ENCODE measurements around the gene CACNA1B.

Gene CACNA1B

DNA sequence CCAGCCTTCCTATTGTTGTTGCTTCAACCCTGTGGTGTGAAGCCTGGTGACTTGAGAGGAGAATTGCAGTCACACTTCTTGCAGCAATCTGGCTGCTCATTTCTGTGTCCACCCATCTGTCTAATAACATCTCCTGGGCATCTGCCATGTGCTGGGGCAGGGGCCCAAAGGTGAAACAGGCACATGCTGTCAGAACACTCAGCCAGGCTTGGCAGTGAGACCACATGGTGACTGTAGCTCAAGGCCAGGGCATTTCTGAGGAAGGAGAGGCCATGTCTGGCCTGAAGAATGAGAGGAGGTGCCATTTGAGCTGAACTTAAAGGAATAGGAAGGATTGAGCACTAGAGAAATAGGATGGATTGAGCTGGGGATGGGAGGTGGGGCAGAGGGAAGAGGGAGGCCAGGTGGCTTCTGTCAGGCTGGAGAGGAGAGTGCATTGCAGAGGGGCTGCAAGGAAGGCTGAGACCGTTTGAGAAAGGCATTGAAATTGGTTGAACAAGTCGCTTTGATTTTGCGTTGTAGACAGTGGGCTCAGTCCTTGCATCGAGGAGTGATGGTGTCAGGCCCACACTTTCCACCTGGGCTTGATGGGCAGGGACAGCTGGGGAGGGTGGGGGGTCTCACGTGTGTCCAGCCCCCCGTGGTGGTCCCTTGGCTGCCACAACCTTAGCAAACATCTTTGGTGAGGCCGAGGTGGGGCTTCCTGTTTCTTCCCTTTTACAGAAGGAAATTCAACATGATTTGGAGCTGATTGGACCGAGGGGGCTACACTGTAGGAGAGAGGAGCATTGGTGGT lies 222.4 kb downstream of the CACNA1B start:
- Histone ChIP-seq H4K20me1 (ENCODE audit: insufficient read depth) (no peaks in the 10 kb centered on the region), H3K4me1 (ENCODE audit: low read depth, poor library complexity, severe bottlenecking) (no peaks in the 10 kb centered on the region), H2AFZ (ENCODE audit: low read depth) (no peak overlapping the region), H3K9ac (no peak overlapping the region), H3K36me3 (ENCODE audit: insufficient read depth) (no peaks in the 10 kb centered on the region), H3K27me3 (ENCODE audit: insufficient read depth, low read depth) (no peaks in the 10 kb centered on the region; the same call in 1 of the 2 replicates), H3K27ac (no peak overlapping the region), H3K4me3 (IDR thresholded peaks at IDR 0.05; ENCODE audit: insufficient read depth, low read depth, low read length) (no peak overlapping the region), H3K79me2 (ENCODE audit: insufficient read depth, low read depth) (no peaks in the 10 kb centered on the region), H3K4me2 (no peak overlapping the region)
- TF ChIP-seq CTCF (conservative IDR thresholded peaks at IDR 0.05; ENCODE audit: low read depth, low read length) = no peak

DNA sequence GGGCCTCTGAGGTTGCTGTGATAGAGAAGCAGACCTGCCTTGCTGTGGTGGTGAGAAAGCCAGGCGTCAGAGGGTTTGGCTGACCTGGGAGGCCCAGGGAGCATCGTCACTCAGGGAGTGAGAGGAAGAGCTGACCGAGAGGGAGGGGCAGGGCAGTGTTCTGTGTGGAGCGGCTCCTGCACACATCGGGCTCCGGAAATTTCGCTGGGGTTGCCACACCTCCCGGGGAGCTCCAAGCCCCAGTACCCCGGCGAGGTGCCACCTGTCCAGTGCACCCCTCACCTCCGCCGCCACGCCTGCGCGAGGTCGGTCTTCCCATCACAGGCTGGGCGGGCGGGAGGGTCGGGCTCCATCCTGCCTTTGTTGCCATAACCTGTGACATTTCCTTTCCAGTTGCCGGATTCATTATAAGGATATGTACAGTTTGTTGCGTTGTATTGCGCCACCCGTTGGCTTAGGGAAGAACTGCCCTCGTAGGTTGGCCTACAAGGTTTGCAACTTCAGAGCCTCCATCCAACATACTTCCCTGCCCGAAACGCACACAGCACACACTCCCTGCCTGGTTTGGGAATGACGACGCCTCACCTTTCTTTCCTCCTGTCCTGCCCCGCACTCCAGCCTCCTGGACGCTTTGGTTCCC lies 223.2 kb downstream of the CACNA1B start:
- Histone ChIP-seq H3K4me1 (ENCODE audit: low read depth, poor library complexity, severe bottlenecking) (no peaks in the 10 kb centered on the region), H3K79me2 (ENCODE audit: insufficient read depth, low read depth) (no peaks in the 10 kb centered on the region), H3K4me3 (IDR thresholded peaks at IDR 0.05; ENCODE audit: insufficient read depth, low read depth, low read length) (no peak overlapping the region), H3K9ac (no peak overlapping the region), H3K4me2 (no peak overlapping the region), H2AFZ (ENCODE audit: low read depth) (no peak overlapping the region), H3K27ac (no peak overlapping the region), H4K20me1 (ENCODE audit: insufficient read depth) (no peaks in the 10 kb centered on the region), H3K36me3 (ENCODE audit: insufficient read depth) (no peaks in the 10 kb centered on the region), H3K27me3 (ENCODE audit: insufficient read depth, low read depth) (no peaks in the 10 kb centered on the region; the same call in 1 of the 2 replicates)
- TF ChIP-seq CTCF (conservative IDR thresholded peaks at IDR 0.05; ENCODE audit: low read depth, low read length) = no peak

GRCh38 chr9:138101444-138102234 lies 224.1 kb downstream of the CACNA1B start:
- no peaks in the 10 kb centered on the region for H3K4me1 ChIP-seq (ENCODE audit: low read depth, poor library complexity, severe bottlenecking)
- H3K4me2 ChIP-seq = no peak overlapping the region
- no peaks in the 10 kb centered on the region; the same call in 1 of the 2 replicates for H3K27me3 ChIP-seq (ENCODE audit: insufficient read depth, low read depth)
- no peaks in the 10 kb centered on the region for H4K20me1 ChIP-seq (ENCODE audit: insufficient read depth)
- H3K4me3 ChIP-seq (IDR thresholded peaks at IDR 0.05; ENCODE audit: insufficient read depth, low read depth, low read length) = no peak overlapping the region
- no peaks in the 10 kb centered on the region for H3K79me2 ChIP-seq (ENCODE audit: insufficient read depth, low read depth)
- H3K9ac ChIP-seq = no peak overlapping the region
- no peak for TF ChIP-seq CTCF (conservative IDR thresholded peaks at IDR 0.05; ENCODE audit: low read depth, low read length)
- no peak overlapping the region for H3K27ac ChIP-seq
- no peaks in the 10 kb centered on the region for H3K36me3 ChIP-seq (ENCODE audit: insufficient read depth)
- no peak overlapping the region for H2AFZ ChIP-seq (ENCODE audit: low read depth)

GRCh38 chr9:138102246-138103051 lies 224.9 kb downstream of the CACNA1B start:
- Histone ChIP-seq H3K79me2 (ENCODE audit: insufficient read depth, low read depth) (no peaks in the 10 kb centered on the region), H3K9ac (no peak overlapping the region), H3K4me2 (no peak overlapping the region), H3K27ac (no peak overlapping the region), H4K20me1 (ENCODE audit: insufficient read depth) (no peaks in the 10 kb centered on the region), H3K4me3 (IDR thresholded peaks at IDR 0.05; ENCODE audit: insufficient read depth, low read depth, low read length) (no peak overlapping the region), H3K4me1 (ENCODE audit: low read depth, poor library complexity, severe bottlenecking) (no peaks in the 10 kb centered on the region), H2AFZ (ENCODE audit: low read depth) (no peak overlapping the region), H3K27me3 (ENCODE audit: insufficient read depth, low read depth) (no peaks in the 10 kb centered on the region; the same call in 1 of the 2 replicates), H3K36me3 (ENCODE audit: insufficient read depth) (no peaks in the 10 kb centered on the region)
- TF ChIP-seq CTCF (conservative IDR thresholded peaks at IDR 0.05; ENCODE audit: low read depth, low read length) = no peak

Data from KMS-11 (cell line).